K562 (cell line): ENCODE results near the gene MRPS18B. TPM values are rescaled to one million over a fixed set of nuclear protein-coding genes. Genes with fewer than 3 reads are reported as not detected.

Source experiments
- ARID2 ChIP-seq: fragments of 450-650 bp; IDR thresholded peaks from 2 replicates; pipeline ENCODE4 v1.6.1; 2017; ENCODE audit warnings: antibody characterized with exemption, mild to moderate bottlenecking
- C11orf30 ChIP-seq: fragments of 450-650 bp; IDR thresholded peaks from 2 replicates; pipeline ENCODE4 v1.6.1; 2016; ENCODE audit warnings: low read depth, mild to moderate bottlenecking
- GTF2F1 ChIP-seq: IDR thresholded peaks from 2 replicates; pipeline ENCODE4 v1.6.1; 2011; ENCODE audit warnings: low read depth, low read length, improper control_type of control experiment
- HDAC8 ChIP-seq: fragments of 450-650 bp; IDR thresholded peaks from 2 replicates; pipeline ENCODE4 v1.6.1; 2016; ENCODE audit warnings: mild to moderate bottlenecking, missing genetic modification characterization, moderate library complexity, missing compliant biosample characterization
- ILF3 ChIP-seq: fragments of 450-650 bp; IDR thresholded peaks from 2 replicates; pipeline ENCODE4 v1.6.1; 2018; ENCODE audit warnings: antibody characterized with exemption, mild to moderate bottlenecking, moderate library complexity, borderline replicate concordance
- MEF2A ChIP-seq: IDR thresholded peaks from 2 replicates; pipeline ENCODE4 v1.6.1; 2011; ENCODE audit warnings: low read depth, mild to moderate bottlenecking, low read length, moderate library complexity; ENCODE audit not compliant: control insufficient read depth
- MNT ChIP-seq, 2 experiments: fragments of 450-650 bp; conservative IDR thresholded peaks; 2 replicates each; pipeline ENCODE4 v1.6.1; 2017; ENCODE audit warnings: mild to moderate bottlenecking in 2 of 2, moderate library complexity in 2 of 2
- NCOA2 ChIP-seq, 2 experiments: fragments of 450-650 bp; IDR thresholded peaks; 2 replicates each; pipeline ENCODE4 v1.6.1; 2018; ENCODE audit warnings: mild to moderate bottlenecking in 2 of 2, moderate library complexity in 1 of 2; ENCODE audit not compliant: partially characterized antibody in 2 of 2
- NFIX ChIP-seq: fragments of 250-450 bp; sonication (Bioruptor Pico); IDR thresholded peaks from 2 replicates; pipeline ENCODE4 v1.4.0; 2020; ENCODE audit warnings: low read depth, mild to moderate bottlenecking, moderate library complexity
- NR0B1 ChIP-seq: fragments of 450-650 bp; IDR thresholded peaks from one replicate; pipeline ENCODE4 v1.6.1; 2018; ENCODE audit warnings: mild to moderate bottlenecking, moderate library complexity; ENCODE audit not compliant: partially characterized antibody
- NR2C1 ChIP-seq, 2 experiments: fragments of 450-650 bp; IDR thresholded peaks; 2 replicates each; pipeline ENCODE4 v1.6.1; 2017; ENCODE audit warnings: mild to moderate bottlenecking in 2 of 2, antibody characterized with exemption in 1 of 2, inconsistent platforms in 1 of 2, missing compliant biosample characterization in 1 of 2, missing genetic modification characterization in 1 of 2
- NR2C2 ChIP-seq, 2 experiments: fragments of 200-800 bp in 1 of 2; sonication (Bioruptor generic) in 1 of 2; sonication (generic) in 1 of 2; formaldehyde crosslinking in 1 of 2; IDR thresholded peaks; 2 replicates each; pipeline versions ENCODE4 v1.6.1 to v1.8.0; 2016 to 2022; ENCODE audit warnings: mild to moderate bottlenecking in 1 of 2, missing compliant biosample characterization in 1 of 2, missing genetic modification characterization in 1 of 2, missing genetic modification reagents in 1 of 2
- NUFIP1 ChIP-seq: fragments of 450-650 bp; IDR thresholded peaks from 2 replicates; pipeline ENCODE4 v1.6.1; 2018; ENCODE audit not compliant: partially characterized antibody
- PPARD ChIP-seq: fragments of 250-450 bp; sonication (Bioruptor Pico); IDR thresholded peaks from 2 replicates; pipeline ENCODE4 v1.8.0; 2022; ENCODE audit warnings: inconsistent platforms, mild to moderate bottlenecking, moderate library complexity
- PTRF ChIP-seq: fragments of 450-650 bp; IDR thresholded peaks from 2 replicates; pipeline ENCODE4 v1.6.1; 2016; ENCODE audit warnings: mild to moderate bottlenecking, missing genetic modification characterization, missing compliant biosample characterization
- RAD21 ChIP-seq, 2 experiments: fragments of 250-450 bp in 1 of 2; fragments of 450-650 bp in 1 of 2; sonication (Bioruptor Pico) in 1 of 2; formaldehyde crosslinking in 1 of 2; IDR thresholded peaks in 1 of 2; conservative IDR thresholded peaks in 1 of 2; 2 replicates each; pipeline versions ENCODE4 v1.4.0 to v1.8.0; 2020 to 2022; ENCODE audit warnings: mild to moderate bottlenecking in 2 of 2, moderate library complexity in 1 of 2
- SMARCB1 ChIP-seq: IDR thresholded peaks from 2 replicates; pipeline ENCODE4 v1.6.1; 2011; ENCODE audit warnings: improper control_type of control experiment, low read depth; ENCODE audit not compliant: insufficient read length
- SRF ChIP-seq, 2 experiments: fragments of 250-450, 450-650 bp in 1 of 2; sonication (Bioruptor Pico) in 1 of 2; sonication (generic) in 1 of 2; formaldehyde crosslinking; IDR thresholded peaks; 2 replicates each; pipeline versions ENCODE4 v1.5.0 to v1.5.1; 2020 to 2022; ENCODE audit warnings: mild to moderate bottlenecking in 1 of 2, missing genetic modification reagents in 1 of 2
- SRSF1 ChIP-seq: fragments of 200-400 bp; formaldehyde crosslinking; IDR thresholded peaks from 2 replicates; pipeline ENCODE4 v1.6.1; 2017; ENCODE audit warnings: mild to moderate bottlenecking, low read depth, low read length, moderate library complexity
- TAF15 ChIP-seq: fragments of 200-400 bp; formaldehyde crosslinking; IDR thresholded peaks from 2 replicates; pipeline ENCODE4 v1.6.1; 2017; ENCODE audit warnings: mild to moderate bottlenecking, low read depth, low read length, moderate library complexity
- ZNF699 ChIP-seq: fragments of 250-450 bp; sonication (Bioruptor Pico); IDR thresholded peaks from 2 replicates; pipeline ENCODE4 v1.8.0; 2021; ENCODE audit warnings: mild to moderate bottlenecking, moderate library complexity; ENCODE audit not compliant: insufficient replicate concordance
- ZNF785 ChIP-seq: fragments of 250-450 bp; sonication (Bioruptor Pico); IDR thresholded peaks from 2 replicates; pipeline ENCODE4 v1.4.0; 2020; ENCODE audit warnings: mild to moderate bottlenecking
- polyA plus RNA-seq, 8 experiments: library from polyadenylated mRNA; depleted of rRNA in 4 of 8; stranded (reverse) in 5 of 8; unstranded in 3 of 8; fragments of >200 nt; fragmentation: Nextera tagmentation in 2 of 8; fragmentation: Illumina TruSeq in 1 of 8; extraction: Ambion mirVana in 2 of 8; extraction: Trizol in 1 of 8; gene quantifications; 2 replicates each; pipeline versions ENCODE4 v1.2.1 to v1.2.3, GENCODE V29; 2011 to 2014; ENCODE audit warnings: inconsistent platforms in 1 of 8, missing spikeins in 1 of 8
- total RNA-seq, 7 experiments: library from RNA; depleted of rRNA in 6 of 7; stranded (reverse); fragments of >200 nt in 6 of 7; fragmentation: Illumina TruSeq in 2 of 7; extraction: Trizol in 2 of 7; gene quantifications; 2 replicates each; pipeline versions ENCODE4 v1.2.1 to v1.2.3, GENCODE V29; 2011 to 2021; ENCODE audit warnings: low replicate concordance in 1 of 7

The MRPS18B gene
- total and polyA plus RNA-seq, 9 of the 15 experiments (the other 6 are each of a cell fraction or from before 2014, with no cell fraction given), result 132 to 383 (median 178) TPM

- TF ChIP-seq MEF2A (no peak), MNT (conservative IDR thresholded peaks at IDR 0.05) (0 out of 4 replicates have a peak, but pooled peaks of 1 of the 2 experiments have one; percentile 34), PPARD (CRISPR knock-in tag) (no peak), SMARCB1 (no peak), C11orf30 (no peak), ZNF785 (no peak), ZNF699 (CRISPR knock-in tag) (no peak), GTF2F1 (0 out of 2 replicates have a peak, but pooled peaks have one; percentile 62), TAF15 (no peak), NR0B1 (no peak), NCOA2 (IDR thresholded peaks at IDR 0.05; ENCODE audit: partially characterized antibody in 2 of 2) (no peak), NR2C1 (IDR thresholded peaks at IDR 0.05) (0 out of 2 replicates have a peak, but pooled peaks have one; percentile 41), NR2C1 (tag; IDR thresholded peaks at IDR 0.05) (no peak), NUFIP1 (no peak), PTRF (tag) (peak; percentile 59; the same call in 1 of the 2 replicates), SRF (CRISPR knock-in tag; IDR thresholded peaks at IDR 0.05) (peak in 1 of 2 experiments; percentile 75; a peak in 1 of 4 replicates), NR2C2 (CRISPR knock-in tag; IDR thresholded peaks at IDR 0.05) (no peak), NR2C2 (tag; IDR thresholded peaks at IDR 0.05) (peak; percentile 38; the same call in 1 of the 2 replicates), ILF3 (peak; percentile 97), RAD21 (CRISPR knock-in tag; conservative IDR thresholded peaks at IDR 0.05 in 1 of 2, IDR thresholded peaks at IDR 0.05 in 1 of 2) (no peak), SRSF1 (no peak), HDAC8 (no peak), ARID2 (peak; percentile 44; the same call in 1 of the 2 replicates), NFIX (CRISPR knock-in tag) (0 out of 2 replicates have a peak, but pooled peaks have one; percentile 0)
Measured at GRCh38 chr6:30615219-30615957, 2.3 kb upstream of the MRPS18B start (continued).
